GM23338 (cell line): ENCODE measurements around the gene GATM. TPM values are rescaled to one million over a fixed set of nuclear protein-coding genes. Genes with fewer than 3 reads are reported as not detected.
A peak's percentile ranks its signal among the peaks of the same experiment; 100 is the strongest.

Experiments
- ATAC-seq: fragments of 200-7000 bp; cut with Tn5 transposase; 3 replicates; pipeline ENCODE4 v1.9.1; 2020
- DNase-seq: peaks from one replicate; pipeline ENCODE4 v3.0.0-alpha.2; 2015; ENCODE audit warnings: low spot score
- H2AFZ ChIP-seq: fragments of 200-600 bp; sonication (generic); 2 replicates; pipeline ENCODE4 v1.8.0; 2016; ENCODE audit warnings: antibody characterized with exemption, mild to moderate bottlenecking, moderate library complexity
- H3F3A ChIP-seq: fragments of 200-600 bp; sonication (generic); replicated peaks from 2 replicates; pipeline ENCODE4 v1.8.0; 2017; ENCODE audit warnings: antibody characterized with exemption, mixed run types, low read depth
- H3K27ac ChIP-seq: fragments of 200-600 bp; sonication (generic); 2 replicates; pipeline ENCODE4 v1.6.1; 2016; ENCODE audit warnings: low read depth
- H3K27me3 ChIP-seq: fragments of 200-600 bp; sonication (generic); 2 replicates; pipeline ENCODE4 v1.8.0; 2016; ENCODE audit warnings: mild to moderate bottlenecking, mixed run types, moderate library complexity; ENCODE audit not compliant: insufficient read depth
- H3K36me3 ChIP-seq: fragments of 200-600 bp; sonication (generic); 2 replicates; pipeline ENCODE4 v1.8.0; 2016; ENCODE audit warnings: mild to moderate bottlenecking; ENCODE audit not compliant: insufficient read depth
- H3K4me1 ChIP-seq: fragments of 200-600 bp; sonication (generic); 2 replicates; pipeline ENCODE4 v1.8.0; 2016; ENCODE audit warnings: mild to moderate bottlenecking, moderate library complexity; ENCODE audit not compliant: insufficient read depth
- H3K4me2 ChIP-seq: fragments of 200-600 bp; sonication (generic); 2 replicates; pipeline ENCODE4 v1.7.1; 2017; ENCODE audit warnings: mixed run types
- H3K4me3 ChIP-seq: fragments of 200-600 bp; sonication (generic); 2 replicates; pipeline ENCODE4 v1.6.1; 2016; ENCODE audit warnings: mixed run types
- H3K79me2 ChIP-seq: fragments of 200-600 bp; sonication (generic); replicated peaks from 2 replicates; pipeline ENCODE4 v1.8.0; 2017; ENCODE audit warnings: mild to moderate bottlenecking; ENCODE audit not compliant: insufficient read depth
- H3K9me2 ChIP-seq: fragments of 200-600 bp; sonication (generic); 2 replicates; pipeline ENCODE4 v1.8.0; 2017; ENCODE audit not compliant: insufficient read depth
- H4K20me1 ChIP-seq: fragments of 200-600 bp; sonication (generic); replicated peaks from 2 replicates; pipeline ENCODE4 v1.8.0; 2017; ENCODE audit warnings: mild to moderate bottlenecking; ENCODE audit not compliant: insufficient read depth
- H3K27ac Mint-ChIP-seq: 2 replicates; pipeline ENCODE4 v1.8.0; 2020; ENCODE audit warnings: inconsistent platforms, mild to moderate bottlenecking, moderate library complexity, mixed read lengths
- H3K27me3 Mint-ChIP-seq: 3 replicates; pipeline ENCODE4 v1.8.0; 2022; ENCODE audit warnings: low read depth, mild to moderate bottlenecking, moderate library complexity, mixed read lengths, inconsistent platforms; ENCODE audit not compliant: insufficient read depth, poor library complexity
- H3K36me3 Mint-ChIP-seq: 3 replicates; pipeline ENCODE4 v1.8.0; 2021; ENCODE audit warnings: low read depth, mild to moderate bottlenecking, inconsistent platforms, moderate library complexity, mixed read lengths
- H3K4me1 Mint-ChIP-seq: 3 replicates; pipeline ENCODE4 v1.8.0; 2020; ENCODE audit warnings: mild to moderate bottlenecking, inconsistent platforms, mixed read lengths
- H3K4me3 Mint-ChIP-seq: 3 replicates; pipeline ENCODE4 v1.8.0; 2021; ENCODE audit warnings: moderate library complexity, mild to moderate bottlenecking, inconsistent platforms, mixed read lengths
- H3K9me3 Mint-ChIP-seq: 3 replicates; pipeline ENCODE4 v1.8.0; 2020; ENCODE audit warnings: moderate library complexity, mild to moderate bottlenecking, inconsistent platforms, mixed read lengths
- CREB1 ChIP-seq: fragments of 250-450 bp; sonication (Bioruptor Pico); IDR thresholded peaks from 2 replicates; pipeline ENCODE4 v1.5.0; 2020; ENCODE audit warnings: low read depth, mild to moderate bottlenecking, moderate library complexity
- CTCF ChIP-seq, 2 experiments: fragments of 200-600 bp in 1 of 2; sonication (generic) in 1 of 2; conservative IDR thresholded peaks; 2 replicates each; pipeline versions ENCODE4 v1.5.1 to v1.6.1; 2016 to 2017; ENCODE audit warnings: antibody characterized with exemption in 2 of 2, low read depth in 2 of 2, mild to moderate bottlenecking in 2 of 2, moderate library complexity in 1 of 2
- EZH2 ChIP-seq: fragments of 200-600 bp; sonication (generic); IDR thresholded peaks from one replicate; pipeline ENCODE4 v1.8.0; 2017; ENCODE audit warnings: antibody characterized with exemption, mild to moderate bottlenecking, low read depth; ENCODE audit not compliant: unreplicated experiment
- EZH2phosphoT487 ChIP-seq: fragments of 200-600 bp; sonication (generic); IDR thresholded peaks from one replicate; pipeline ENCODE4 v1.8.1; 2018; ENCODE audit warnings: antibody characterized with exemption; ENCODE audit not compliant: unreplicated experiment
- NANOG ChIP-seq: IDR thresholded peaks from 2 replicates; pipeline ENCODE4 v1.6.1; 2016; ENCODE audit warnings: antibody characterized with exemption, borderline replicate concordance
- POLR2AphosphoS5 ChIP-seq: IDR thresholded peaks from 2 replicates; pipeline ENCODE4 v1.6.1; 2016; ENCODE audit warnings: antibody characterized with exemption, low read depth
- REST ChIP-seq: IDR thresholded peaks from one replicate; pipeline ENCODE4 v1.6.1; 2018; ENCODE audit warnings: antibody characterized with exemption; ENCODE audit not compliant: unreplicated experiment
- STAT1 ChIP-seq: IDR thresholded peaks from one replicate; pipeline ENCODE4 v1.6.1; 2016; ENCODE audit warnings: antibody characterized with exemption; ENCODE audit not compliant: unreplicated experiment
- ZNF114 ChIP-seq: fragments of 250-450 bp; sonication (Bioruptor Pico); IDR thresholded peaks from 2 replicates; pipeline ENCODE4 v1.5.0; 2020; ENCODE audit warnings: mild to moderate bottlenecking, moderate library complexity
- ZNF331 ChIP-seq: fragments of 250-450 bp; sonication (Bioruptor Pico); IDR thresholded peaks from 2 replicates; pipeline ENCODE4 v1.5.0; 2020; ENCODE audit warnings: low read depth, mild to moderate bottlenecking, moderate library complexity
- polyA plus RNA-seq: library from polyadenylated mRNA; unstranded; fragments of >200 nt; fragmentation: Nextera tagmentation; extraction: Ambion mirVana; gene quantifications from 2 replicates; pipeline ENCODE4 v1.2.1, GENCODE V29; 2016
- total RNA-seq: library from RNA; depleted of rRNA; stranded (reverse); fragments of >200 nt; shearing (Covaris generic); gene quantifications from 2 replicates; pipeline ENCODE4 v1.2.3, GENCODE V29; 2014

The GATM gene
- total and polyA plus RNA-seq, 2 experiments from 2014 or later, result 8.5 to 17.5 TPM

GRCh38 chr15:45372041-45372995 is 6.0 kb downstream of the GATM start:
- H3K36me3 ChIP-seq, result no peaks in the 10 kb centered on the region
- 0 out of 2 replicates have a peak overlapping the region, but pooled peaks have one; percentile 12 for H3K4me3 ChIP-seq
- Mint-ChIP-seq H3K27me3 (peaks cover 24% of the 10 kb centered on the region), H3K4me3 (no peak overlapping the region), H3K9me3 (no peaks in the 10 kb centered on the region), H3K4me1 (peaks cover 26% of the 10 kb centered on the region), H3K27ac (no peak overlapping the region), H3K36me3 (no peaks in the 10 kb centered on the region; the same call in 2 of the 3 replicates)
- no peaks in the 10 kb centered on the region for H3F3A ChIP-seq
- no peaks in the 10 kb centered on the region for H3K9me2 ChIP-seq
- ATAC-seq (peak; percentile 41; the same call in 2 of the 3 replicates), DNase-seq (no peak)
- H3K4me2 ChIP-seq, result peak overlapping the region; percentile 50
- H3K27ac ChIP-seq, result no peak overlapping the region
- H3K4me1 ChIP-seq, result peaks cover 21% of the 10 kb centered on the region
- no peaks in the 10 kb centered on the region for H4K20me1 ChIP-seq
- TF ChIP-seq STAT1 (no peak), REST (no peak)
- H3K27me3 ChIP-seq, result peaks cover 21% of the 10 kb centered on the region
- no peak overlapping the region for H2AFZ ChIP-seq
- no peaks in the 10 kb centered on the region for H3K79me2 ChIP-seq

- H3K4me2 ChIP-seq, result peak overlapping the region; percentile 50
- peaks cover 14% of the 10 kb centered on the region for H3K27me3 ChIP-seq
- Mint-ChIP-seq H3K27ac (no peak overlapping the region), H3K9me3 (no peaks in the 10 kb centered on the region), H3K4me3 (no peak overlapping the region), H3K4me1 (peaks cover 18% of the 10 kb centered on the region), H3K27me3 (peaks cover 17% of the 10 kb centered on the region), H3K36me3 (no peaks in the 10 kb centered on the region; the same call in 2 of the 3 replicates)
- H2AFZ ChIP-seq, result no peak overlapping the region
- DNase-seq, result no peak
- no peaks in the 10 kb centered on the region for H4K20me1 ChIP-seq
- H3K27ac ChIP-seq, result no peak overlapping the region
- H3K4me3 ChIP-seq, result no peak overlapping the region
- no peaks in the 10 kb centered on the region for H3F3A ChIP-seq
- H3K36me3 ChIP-seq, result no peaks in the 10 kb centered on the region
- ATAC-seq, result no peak
- H3K9me2 ChIP-seq, result no peaks in the 10 kb centered on the region
- H3K4me1 ChIP-seq, result peaks cover 18% of the 10 kb centered on the region
- H3K79me2 ChIP-seq, result no peaks in the 10 kb centered on the region
- TF ChIP-seq ZNF331 (no peak), EZH2phosphoT487 (no peak), EZH2 (no peak), ZNF114 (CRISPR knock-in tag) (no peak), REST (no peak), CTCF (conservative IDR thresholded peaks at IDR 0.05; ENCODE audit: low read depth in 2 of 2) (no peak), NANOG (no peak), POLR2AphosphoS5 (no peak), CREB1 (CRISPR knock-in tag) (no peak)
Observed at GRCh38 chr15:45371546-45371945, 6.8 kb downstream of the GATM start.
